Jurkat, Clone E6-1 (cell line): ENCODE data around the gene SASH1.

Experiments used
- DNase-seq: peaks from one replicate; pipeline ENCODE4 v3.0.0-alpha.2; 2011; ENCODE audit warnings: low read depth, low spot score
- H3K4me3 ChIP-seq: 2 replicates; pipeline ENCODE4 v1.5.1; 2011; ENCODE audit warnings: mild to moderate bottlenecking, low read length, control low read depth, moderate library complexity

Gene SASH1

DNA sequence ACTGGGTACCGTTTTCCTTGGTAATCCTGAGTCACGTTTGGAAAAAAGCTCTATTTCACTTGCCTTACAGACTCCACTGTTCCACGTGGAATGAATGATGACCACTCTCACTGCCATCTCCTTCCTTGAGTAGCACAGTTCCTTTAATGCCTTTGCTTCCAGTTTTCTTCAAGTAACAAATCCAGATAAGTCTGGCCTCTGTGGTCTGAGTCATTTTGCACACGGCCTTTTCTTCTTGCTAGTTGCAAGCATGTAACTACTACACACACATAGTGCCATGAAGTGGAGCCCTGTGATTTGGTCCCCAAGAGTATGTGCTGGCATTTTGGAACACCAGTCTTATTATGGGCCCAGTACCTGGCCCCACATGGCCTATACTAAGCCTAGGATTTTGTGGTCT lies 182.8 kb downstream of the SASH1 start:
- no peak for DNase-seq
- no peak overlapping the region for H3K4me3 ChIP-seq

DNA sequence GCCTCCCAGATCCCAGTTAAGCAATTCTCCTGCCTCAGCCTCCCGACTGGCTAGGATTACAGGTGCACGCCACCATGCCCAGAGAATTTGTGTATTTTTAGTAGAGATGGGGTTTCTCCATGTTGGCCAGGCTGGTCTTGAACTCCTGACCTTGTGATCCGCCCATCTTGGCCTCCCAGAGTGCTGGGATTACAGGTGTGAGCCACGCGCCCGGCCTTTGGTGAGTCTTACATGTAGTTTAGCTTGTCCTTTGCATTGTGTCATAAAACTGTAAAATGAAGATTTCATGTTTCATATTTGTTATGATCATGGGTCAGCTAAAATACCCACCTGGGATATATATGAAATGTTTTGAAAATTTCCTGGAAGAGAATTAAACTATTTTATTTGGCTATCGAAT lies 183.5 kb downstream of the SASH1 start:
- no peak overlapping the region for H3K4me3 ChIP-seq
- no peak for DNase-seq

DNA sequence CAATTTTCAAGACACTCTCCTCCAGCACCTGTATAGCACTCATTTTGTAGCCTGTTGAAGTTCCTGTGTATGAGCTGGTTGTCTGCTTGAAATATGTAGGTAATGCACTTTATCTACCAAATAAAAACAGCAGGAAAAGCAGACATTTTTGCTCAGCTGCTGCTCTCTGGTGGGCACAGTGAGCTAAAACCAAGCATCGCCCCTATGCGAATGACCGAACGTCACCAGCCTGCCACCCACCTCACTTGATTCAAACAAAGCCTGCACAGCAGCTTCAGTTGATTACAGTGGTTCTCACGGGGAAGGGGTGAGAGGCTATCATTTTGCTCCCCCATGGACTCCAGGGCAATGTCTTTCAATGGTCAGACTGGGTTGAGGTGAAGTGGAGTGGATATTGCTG lies 185.7 kb downstream of the SASH1 start:
- no peak overlapping the region for H3K4me3 ChIP-seq
- DNase-seq = no peak

DNA sequence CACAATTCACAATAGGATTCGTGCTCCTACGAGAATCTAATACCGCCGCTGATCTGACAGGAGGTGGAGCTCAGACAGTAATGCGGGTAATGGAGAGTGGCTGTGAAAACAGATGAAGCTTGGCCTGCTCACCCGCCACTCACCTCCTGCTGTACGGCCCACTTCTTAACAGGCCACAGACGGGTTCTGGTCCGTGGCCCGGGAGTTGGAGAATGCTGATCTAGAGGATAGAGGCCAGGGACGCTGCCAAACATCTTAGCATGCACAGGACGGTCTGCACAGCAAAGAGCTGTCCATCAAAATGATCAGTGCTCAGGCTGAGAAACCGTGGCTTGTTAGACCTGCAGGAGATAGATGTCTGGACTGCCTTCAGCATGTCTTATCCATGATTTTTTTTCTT lies 186.4 kb downstream of the SASH1 start:
- DNase-seq = no peak
- no peak overlapping the region for H3K4me3 ChIP-seq

DNA sequence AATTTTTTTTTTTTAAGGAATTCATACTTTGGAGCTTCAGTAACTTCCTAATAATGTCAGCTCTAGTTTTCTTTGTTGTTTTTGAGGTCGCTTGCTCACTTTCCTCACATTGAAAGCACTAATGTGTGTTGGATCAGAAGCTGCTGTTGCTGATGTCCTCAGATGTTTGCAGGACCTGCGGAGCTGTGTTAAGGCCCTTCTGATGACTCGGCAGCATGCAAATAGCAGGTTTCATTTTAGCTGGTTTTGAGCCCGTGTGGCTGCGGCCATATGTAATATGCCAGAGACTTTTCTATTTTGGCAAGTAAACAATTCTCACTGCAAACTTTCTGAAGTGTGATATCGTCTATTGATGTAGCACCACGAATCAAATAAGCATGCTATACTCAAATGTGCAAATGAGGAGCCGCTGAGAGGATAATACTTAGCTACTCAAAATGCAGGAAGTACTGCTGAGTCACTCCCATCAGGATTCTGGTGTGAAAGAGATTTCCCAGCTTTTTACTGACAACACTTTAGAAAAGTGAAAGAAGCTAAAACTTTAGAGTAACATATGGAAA lies 187.8 kb downstream of the SASH1 start:
- H3K4me3 ChIP-seq = no peak overlapping the region

DNA sequence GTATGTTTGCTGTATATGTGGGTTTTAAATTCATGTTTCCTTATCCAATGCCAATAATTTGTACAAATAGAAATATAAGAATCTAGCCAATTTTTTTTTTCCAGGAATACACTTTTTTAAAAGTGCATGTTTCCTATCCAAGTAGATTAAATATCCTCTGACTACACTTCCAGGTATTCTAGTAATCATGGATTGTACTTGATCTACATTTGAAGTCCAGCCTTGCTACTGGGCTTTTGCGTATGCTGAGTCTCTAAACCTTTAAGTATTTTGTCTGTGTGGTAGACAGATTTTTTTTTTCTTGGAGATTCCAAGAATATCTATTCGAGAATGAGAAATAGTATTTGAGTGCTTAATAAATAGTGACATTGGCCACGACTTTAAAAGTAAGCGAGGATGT lies 188.3 kb downstream of the SASH1 start:
- no peak overlapping the region for H3K4me3 ChIP-seq
- DNase-seq = no peak

More for the DNA sequence above, 187.8 kb downstream of the SASH1 start:
- no peak for DNase-seq

DNA sequence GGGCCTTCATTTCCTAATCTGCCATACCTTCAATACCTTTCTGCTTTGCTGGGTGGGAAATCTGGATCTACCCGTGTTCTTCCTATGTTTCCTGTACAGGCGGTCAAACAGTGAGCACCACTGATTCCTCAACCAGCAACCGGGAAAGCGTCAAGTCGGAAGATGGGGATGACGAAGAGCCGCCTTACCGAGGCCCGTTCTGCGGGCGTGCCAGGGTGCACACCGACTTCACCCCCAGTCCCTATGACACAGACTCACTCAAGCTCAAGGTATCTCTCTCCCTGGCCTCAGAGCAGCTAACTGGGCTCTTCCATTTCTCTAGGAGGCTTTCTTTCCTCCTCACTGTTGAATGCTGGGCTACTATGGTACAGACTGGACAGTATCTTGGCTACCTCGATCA lies 190.1 kb downstream of the SASH1 start:
- DNase-seq = no peak
- H3K4me3 ChIP-seq = no peak overlapping the region

DNA sequence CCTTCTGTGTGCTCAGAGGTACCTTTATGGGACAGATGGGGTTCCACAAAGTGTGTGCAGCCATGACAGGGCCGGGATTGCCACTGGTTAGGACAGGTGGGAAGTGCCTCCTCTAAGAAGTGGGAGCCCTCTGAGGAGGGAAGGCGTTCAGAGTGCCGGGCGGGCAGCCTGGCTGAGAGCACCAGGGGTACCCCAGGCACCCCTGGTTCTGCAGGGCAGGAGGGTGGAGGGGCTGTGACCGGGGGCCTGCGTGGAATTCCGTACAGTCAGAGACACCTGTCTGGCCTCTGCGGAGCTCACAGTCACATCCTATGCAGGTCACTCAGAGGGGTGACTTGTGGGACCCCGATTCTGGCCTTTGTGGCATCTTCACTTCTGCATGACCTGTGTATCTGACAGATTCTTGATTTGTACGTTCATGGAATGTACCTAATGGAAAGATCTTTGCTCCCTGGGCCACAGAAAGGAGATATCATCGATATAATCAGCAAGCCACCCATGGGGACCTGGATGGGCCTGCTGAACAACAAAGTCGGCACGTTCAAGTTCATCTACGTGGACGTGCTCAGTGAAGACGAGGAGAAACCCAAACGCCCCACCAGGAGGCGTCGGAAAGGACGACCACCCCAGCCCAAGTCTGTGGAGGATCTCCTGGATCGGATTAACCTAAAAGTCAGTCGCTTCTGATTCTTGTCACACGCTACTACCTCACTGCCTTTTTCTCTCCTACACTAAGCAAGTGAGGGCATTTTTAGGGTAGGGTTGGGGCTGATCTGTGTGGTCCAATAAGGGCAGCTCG lies 190.9 kb downstream of the SASH1 start:
- DNase-seq = no peak
- H3K4me3 ChIP-seq = no peak overlapping the region

DNA sequence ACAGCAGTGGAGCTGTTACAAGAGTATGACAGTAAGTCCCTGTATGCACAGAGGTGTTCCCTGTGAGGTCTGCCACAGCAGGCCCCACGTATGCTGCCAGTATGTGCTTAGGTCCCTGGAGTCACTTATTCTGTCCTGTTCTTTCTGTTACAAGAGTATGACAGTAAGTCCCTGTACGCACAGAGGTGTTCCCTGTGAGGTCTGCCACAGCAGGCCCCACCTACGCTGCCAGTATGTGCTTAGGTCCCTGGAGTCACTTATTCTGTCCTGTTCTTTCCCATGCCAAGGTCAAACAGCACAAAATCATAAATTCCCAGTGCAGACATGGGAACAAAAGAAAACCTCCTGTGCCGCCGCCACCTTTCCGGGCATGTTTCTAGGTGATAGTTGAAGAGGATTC lies 192.2 kb downstream of the SASH1 start:
- H3K4me3 ChIP-seq = no peak overlapping the region
- no peak for DNase-seq

DNA sequence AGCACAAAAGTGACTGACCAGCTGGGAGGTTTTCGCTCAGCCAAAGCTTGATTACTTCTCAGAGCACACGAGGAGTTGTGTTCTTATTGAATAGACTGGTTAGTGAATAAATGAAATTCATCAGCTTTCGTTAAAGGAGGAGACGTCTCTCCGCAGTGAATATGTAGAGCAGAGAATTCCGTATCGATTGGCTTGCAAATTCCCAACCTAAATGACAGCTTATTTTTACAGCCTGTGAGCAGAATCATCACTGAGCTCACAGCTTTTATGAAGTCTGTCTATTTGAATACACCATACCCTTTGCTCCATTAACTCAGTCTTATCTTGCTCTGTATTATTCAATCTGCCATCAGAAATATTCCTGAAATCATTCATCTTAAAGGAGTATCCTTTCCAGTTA lies 192.7 kb downstream of the SASH1 start:
- DNase-seq = no peak
- H3K4me3 ChIP-seq = no peak overlapping the region

DNA sequence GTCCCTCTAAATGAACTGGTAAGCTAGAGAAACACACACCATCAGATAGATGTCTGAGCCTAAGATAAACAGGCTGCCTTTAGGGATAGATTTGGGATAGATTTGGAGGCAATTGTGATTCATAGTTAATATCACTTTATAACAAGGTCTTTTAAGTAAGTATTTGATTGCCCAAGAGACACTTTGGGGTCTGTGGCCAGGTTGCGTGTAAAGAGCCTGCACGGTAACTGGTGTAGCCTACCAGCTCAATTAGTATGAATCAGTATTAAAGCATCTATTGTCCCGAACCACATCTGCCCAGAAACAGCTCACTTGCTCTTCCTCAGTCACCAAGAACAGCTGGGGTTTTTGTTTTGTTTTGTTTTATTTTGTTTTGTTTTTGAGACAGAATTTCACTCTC lies 193.3 kb downstream of the SASH1 start:
- no peak for DNase-seq
- H3K4me3 ChIP-seq = no peak overlapping the region

DNA sequence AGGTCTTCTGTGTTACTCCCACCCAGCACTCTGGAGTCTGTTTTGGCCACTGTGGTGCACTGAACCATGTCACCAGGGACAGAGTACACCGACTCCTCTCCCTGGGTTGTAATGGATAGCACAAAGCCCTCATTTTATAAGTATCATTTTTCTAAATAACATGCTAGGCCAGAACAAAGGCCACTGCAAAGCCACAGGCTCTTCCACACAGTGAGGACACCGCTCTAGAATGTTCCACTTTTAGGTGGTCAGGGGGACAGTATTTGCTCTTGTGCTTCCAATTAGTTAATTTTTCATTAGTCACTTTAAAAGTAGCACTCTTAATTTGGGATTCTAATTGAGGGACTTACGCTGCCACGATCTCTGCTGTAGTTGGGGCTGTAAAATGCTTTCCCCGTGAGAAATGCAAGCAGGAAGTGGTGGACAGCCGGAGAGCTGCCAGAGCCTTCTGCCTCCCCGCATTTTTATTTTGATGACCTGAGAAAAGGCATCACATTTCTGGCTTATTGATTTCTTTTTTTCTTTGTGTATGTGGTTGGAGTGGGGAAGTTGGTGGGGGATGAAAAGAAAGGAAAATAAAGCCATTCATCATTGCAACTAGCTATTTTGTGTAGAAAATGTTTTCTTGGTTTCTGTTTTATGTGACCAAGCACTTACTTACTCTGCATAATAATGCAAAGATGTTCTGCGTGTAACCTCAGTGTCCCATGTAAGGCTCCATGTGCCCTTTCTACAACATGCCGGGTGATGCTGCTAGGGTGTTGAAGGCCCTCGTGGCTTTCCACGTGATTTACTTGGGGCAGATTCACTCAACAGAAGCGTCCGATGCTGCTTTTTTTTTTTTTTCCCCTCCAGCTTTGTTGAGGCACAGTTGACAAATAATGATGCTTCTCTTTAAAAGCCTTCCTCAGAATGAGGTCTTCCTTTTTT lies 195.9 kb downstream of the SASH1 start:
- no peak overlapping the region for H3K4me3 ChIP-seq

DNA sequence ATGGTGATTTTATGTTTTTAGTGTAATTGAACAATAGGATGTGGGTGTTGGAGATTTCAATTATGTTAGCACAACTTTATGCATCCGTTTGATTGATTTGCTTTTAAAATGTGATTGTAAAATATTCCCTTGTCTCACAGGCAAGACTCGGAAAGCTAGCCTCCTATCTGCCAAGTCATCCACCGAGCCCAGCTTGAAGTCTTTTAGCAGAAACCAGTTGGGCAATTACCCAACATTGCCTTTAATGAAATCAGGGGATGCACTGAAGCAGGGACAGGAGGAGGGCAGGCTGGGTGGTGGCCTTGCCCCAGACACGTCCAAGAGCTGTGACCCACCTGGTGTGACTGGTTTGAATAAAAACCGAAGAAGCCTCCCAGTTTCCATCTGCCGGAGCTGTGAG lies 200.9 kb downstream of the SASH1 start:
- no peak overlapping the region for H3K4me3 ChIP-seq
- DNase-seq = no peak

More for the DNA sequence above, 195.9 kb downstream of the SASH1 start:
- DNase-seq = no peak

DNA sequence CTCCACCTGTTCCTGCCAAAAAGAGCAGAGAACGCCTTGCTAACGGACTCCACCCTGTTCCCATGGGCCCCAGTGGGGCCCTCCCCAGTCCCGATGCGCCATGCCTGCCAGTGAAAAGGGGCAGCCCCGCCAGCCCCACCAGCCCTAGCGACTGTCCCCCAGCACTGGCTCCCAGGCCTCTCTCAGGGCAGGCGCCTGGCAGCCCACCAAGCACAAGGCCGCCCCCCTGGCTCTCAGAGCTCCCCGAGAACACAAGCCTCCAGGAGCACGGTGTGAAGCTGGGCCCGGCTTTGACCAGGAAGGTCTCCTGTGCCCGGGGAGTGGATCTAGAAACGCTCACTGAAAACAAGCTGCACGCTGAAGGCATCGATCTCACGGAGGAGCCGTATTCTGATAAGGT lies 201.8 kb downstream of the SASH1 start:
- H3K4me3 ChIP-seq = no peak overlapping the region
- no peak for DNase-seq

DNA sequence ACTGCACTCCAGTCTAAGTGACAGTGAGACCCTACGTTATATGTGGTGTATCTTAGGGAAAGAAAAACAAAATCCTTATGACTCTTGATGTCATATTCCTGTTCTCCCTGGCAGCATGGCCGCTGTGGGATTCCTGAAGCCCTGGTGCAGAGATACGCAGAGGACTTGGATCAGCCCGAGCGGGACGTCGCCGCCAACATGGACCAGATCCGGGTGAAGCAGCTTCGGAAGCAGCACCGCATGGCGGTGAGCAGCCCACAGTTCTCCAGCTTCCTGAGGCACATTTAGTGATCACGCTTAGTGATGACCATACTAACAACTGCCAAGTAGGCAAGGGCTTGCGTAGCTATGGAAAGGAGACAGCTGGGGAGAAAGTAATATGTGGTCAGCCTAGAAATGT lies 203.3 kb downstream of the SASH1 start:
- no peak overlapping the region for H3K4me3 ChIP-seq
- no peak for DNase-seq

DNA sequence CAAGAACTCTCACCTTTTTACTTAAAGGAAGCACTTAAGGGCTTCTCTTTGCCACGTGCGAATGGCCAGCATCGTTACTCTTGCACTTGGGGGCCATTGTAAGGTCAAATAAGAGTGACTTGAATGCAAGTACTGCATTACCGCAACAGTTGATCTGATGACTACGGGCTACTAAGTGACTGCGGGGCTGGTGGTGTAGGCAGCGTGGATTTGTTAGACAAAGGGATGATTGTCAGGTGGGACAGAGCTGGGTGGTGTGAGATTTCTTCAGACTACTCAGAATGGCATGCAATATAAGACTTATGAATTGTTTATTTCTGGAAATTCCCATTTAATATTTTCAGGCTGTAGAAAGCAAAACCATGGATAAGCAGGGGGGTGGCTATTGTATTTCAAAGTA lies 204.5 kb downstream of the SASH1 start:
- no peak overlapping the region for H3K4me3 ChIP-seq
- no peak for DNase-seq

DNA sequence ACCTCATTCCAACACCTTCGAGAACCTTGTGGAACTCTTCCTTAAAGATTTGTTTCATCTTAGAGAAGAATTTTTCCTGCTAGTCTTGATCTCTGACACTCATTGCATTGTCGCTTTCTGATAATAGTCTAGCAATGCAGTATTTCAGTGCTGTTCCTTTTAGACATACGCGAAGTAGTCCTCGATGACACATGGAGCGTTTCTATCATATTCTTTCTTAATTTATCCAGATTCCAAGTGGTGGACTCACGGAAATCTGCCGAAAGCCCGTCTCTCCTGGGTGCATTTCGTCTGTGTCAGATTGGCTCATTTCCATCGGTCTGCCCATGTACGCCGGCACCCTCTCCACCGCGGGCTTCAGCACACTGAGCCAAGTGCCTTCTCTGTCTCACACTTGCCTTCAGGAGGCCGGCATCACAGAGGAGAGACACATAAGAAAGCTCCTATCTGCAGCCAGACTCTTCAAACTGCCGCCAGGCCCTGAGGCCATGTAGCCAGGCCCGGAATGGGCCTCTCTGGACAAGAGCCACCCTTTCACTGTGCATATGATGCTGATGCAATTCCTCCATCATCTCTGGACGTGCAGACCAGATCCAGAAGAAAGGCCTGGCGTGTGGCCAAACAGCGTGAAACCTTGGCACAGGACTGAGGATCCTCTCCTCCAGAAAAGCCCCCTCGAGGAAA lies 205.6 kb downstream of the SASH1 start:
- no peak overlapping the region for H3K4me3 ChIP-seq
- no peak for DNase-seq

DNA sequence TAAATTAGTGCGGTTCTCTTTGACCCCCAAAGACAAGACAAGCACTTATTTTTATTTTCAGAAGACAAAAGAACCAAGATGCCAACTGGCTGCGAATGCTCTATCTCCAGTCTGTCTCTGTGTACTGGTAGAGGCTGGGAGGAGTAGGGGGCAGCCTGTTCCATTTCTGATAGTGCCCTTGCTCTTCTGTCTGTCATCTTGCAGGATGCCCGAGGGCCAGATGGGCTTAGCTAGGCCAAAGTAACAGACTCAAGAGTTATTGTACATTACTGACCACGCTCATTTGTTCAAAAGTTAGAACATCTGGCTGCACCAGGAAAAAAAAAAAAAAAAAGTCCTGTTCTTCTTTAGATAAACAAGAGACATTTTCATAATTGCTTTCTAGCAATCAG lies 206.1 kb downstream of the SASH1 start:
- DNase-seq = no peak
- H3K4me3 ChIP-seq = no peak overlapping the region

DNA sequence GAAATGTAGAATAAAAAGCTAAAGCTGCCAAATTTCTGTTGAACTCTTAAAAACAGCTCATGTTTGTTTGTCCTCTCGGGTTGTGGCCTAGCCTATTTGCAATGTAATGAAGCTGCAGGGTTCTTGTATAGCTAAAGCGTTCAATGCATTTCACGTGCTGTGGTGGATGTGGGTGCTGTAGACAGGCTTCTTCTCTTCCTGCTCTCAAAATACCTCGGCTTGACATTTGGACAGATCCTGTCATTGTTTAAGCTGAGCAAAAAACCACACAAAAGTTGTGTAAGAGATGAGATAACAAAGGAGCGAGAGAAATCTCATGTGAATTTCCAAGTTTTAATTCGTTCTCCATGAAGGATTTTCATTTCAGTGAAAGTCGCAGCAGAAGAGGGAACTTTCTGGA lies 207.9 kb downstream of the SASH1 start:
- H3K4me3 ChIP-seq = no peak overlapping the region
- no peak for DNase-seq

DNA sequence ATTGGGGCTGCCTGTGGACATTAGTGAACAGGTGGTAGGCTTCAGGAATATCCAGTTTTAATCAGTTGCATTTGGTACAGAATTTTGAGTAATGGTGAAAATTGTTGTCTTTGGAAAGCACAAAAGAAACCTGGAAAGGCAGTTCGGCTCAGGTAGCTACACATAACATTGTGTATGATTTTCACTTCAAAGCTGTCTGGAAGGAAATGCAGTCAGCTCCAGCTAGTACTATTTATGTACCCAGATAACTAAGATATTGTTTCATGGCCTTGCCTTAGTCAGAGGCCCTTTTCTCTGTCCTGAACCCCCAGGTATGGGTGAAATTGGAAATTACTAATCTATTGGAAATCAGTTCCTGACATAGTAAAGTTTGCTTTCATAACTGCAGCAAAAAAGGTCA lies 208.6 kb downstream of the SASH1 start:
- DNase-seq = no peak
- no peak overlapping the region for H3K4me3 ChIP-seq
